ENCODE measurements around the gene PPP1R9A.

DNA sequence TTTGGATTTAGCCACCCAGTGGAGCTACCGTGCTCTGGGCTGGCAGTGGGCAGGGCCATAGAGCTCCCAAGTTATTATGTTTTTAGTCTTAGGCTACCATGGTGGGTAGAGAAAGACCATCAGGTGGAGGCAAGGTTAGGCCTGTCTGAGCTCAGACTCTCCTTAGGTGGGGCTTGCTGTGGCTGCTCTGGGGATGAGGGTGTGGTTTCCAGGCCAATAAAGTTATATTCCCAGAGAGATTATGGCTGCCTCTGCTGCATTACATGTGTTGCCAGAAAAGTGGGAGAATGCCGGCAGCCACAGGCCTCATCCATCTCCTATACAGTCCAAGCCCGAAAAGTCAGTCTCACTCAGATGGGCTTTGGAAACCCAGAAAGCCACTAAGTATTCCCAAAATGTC is 34.2 kb upstream of the PPP1R9A start:
- TF ChIP-seq, protein P1, sequence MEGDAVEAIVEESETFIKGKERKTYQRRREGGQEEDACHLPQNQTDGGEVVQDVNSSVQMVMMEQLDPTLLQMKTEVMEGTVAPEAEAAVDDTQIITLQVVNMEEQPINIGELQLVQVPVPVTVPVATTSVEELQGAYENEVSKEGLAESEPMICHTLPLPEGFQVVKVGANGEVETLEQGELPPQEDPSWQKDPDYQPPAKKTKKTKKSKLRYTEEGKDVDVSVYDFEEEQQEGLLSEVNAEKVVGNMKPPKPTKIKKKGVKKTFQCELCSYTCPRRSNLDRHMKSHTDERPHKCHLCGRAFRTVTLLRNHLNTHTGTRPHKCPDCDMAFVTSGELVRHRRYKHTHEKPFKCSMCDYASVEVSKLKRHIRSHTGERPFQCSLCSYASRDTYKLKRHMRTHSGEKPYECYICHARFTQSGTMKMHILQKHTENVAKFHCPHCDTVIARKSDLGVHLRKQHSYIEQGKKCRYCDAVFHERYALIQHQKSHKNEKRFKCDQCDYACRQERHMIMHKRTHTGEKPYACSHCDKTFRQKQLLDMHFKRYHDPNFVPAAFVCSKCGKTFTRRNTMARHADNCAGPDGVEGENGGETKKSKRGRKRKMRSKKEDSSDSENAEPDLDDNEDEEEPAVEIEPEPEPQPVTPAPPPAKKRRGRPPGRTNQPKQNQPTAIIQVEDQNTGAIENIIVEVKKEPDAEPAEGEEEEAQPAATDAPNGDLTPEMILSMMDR (conservative IDR thresholded peaks at IDR 0.05; ENCODE audit: low read depth, low read length), result no peak
- TF ChIP-seq EZH2 (IDR thresholded peaks at IDR 0.05; ENCODE audit: borderline replicate concordance, low read depth, low read length, poor library complexity, severe bottlenecking), result no peak
